OCI-LY7 (cell line): ENCODE data around the gene CAMK1G. TPM values are rescaled to one million over a fixed set of nuclear protein-coding genes. Genes with fewer than 3 reads are reported as not detected.

ENCODE experiments used
- BruUV-seq: library from RNA; stranded (reverse); fragments of 400-500 nt; replicated peaks from 2 replicates; lab custom pipeline; 2021; lab: Mats Ljungman, UMichigan
- CTCF ChIA-PET: fragments of 300-600 bp; sonication (Branson Sonifier 250); formaldehyde crosslinking; loops from one replicate; lab custom pipeline; 2022; ENCODE audit warnings: antibody characterized with exemption; ENCODE audit not compliant: unreplicated experiment; lab: Charles Lee
- POLR2A ChIA-PET: fragments of 300-600 bp; sonication (Branson Sonifier 250); formaldehyde crosslinking; loops from one replicate; lab custom pipeline; 2022; ENCODE audit warnings: antibody characterized with exemption; lab: Charles Lee
- DNase-seq: peaks from one replicate; pipeline ENCODE4 v3.0.0-alpha.2; 2015; ENCODE audit warnings: low spot score
- H2AFZ ChIP-seq: fragments of 200-600 bp; sonication (generic), shearing (Covaris generic); 2 replicates; pipeline ENCODE4 v1.6.1; 2014; ENCODE audit warnings: mild to moderate bottlenecking, antibody characterized with exemption, low read length, moderate library complexity
- H3K27ac ChIP-seq: fragments of 200-600 bp; sonication (generic); 2 replicates; pipeline ENCODE4 v1.5.1; 2014; ENCODE audit warnings: mixed run types, low read depth, mild to moderate bottlenecking, moderate library complexity, low read length, inconsistent platforms; ENCODE audit not compliant: poor library complexity, severe bottlenecking
- H3K36me3 ChIP-seq: fragments of 200-600 bp; sonication (generic); 2 replicates; pipeline ENCODE4 v1.6.1; 2014; ENCODE audit warnings: mild to moderate bottlenecking, antibody characterized with exemption, low read length, moderate library complexity, mixed read lengths; ENCODE audit not compliant: insufficient read depth
- H3K4me1 ChIP-seq: fragments of 200-600 bp; sonication (generic); 2 replicates; pipeline ENCODE4 v1.5.1; 2014; ENCODE audit warnings: mild to moderate bottlenecking, low read length; ENCODE audit not compliant: insufficient read depth, poor library complexity, severe bottlenecking
- H3K4me2 ChIP-seq: fragments of 200-600 bp; sonication (generic); 2 replicates; pipeline ENCODE4 v1.6.1; 2014; ENCODE audit warnings: mild to moderate bottlenecking, low read length
- H3K4me3 ChIP-seq: fragments of 200-600 bp; sonication (generic); 2 replicates; pipeline ENCODE4 v1.5.1; 2014; ENCODE audit warnings: mild to moderate bottlenecking, low read depth, low read length; ENCODE audit not compliant: poor library complexity, severe bottlenecking
- H3K79me2 ChIP-seq: fragments of 200-600 bp; sonication (generic); 2 replicates; pipeline ENCODE4 v1.6.1; 2016; ENCODE audit warnings: low read depth, mild to moderate bottlenecking, low read length, moderate library complexity, mixed read lengths; ENCODE audit not compliant: insufficient read depth
- H3K9me2 ChIP-seq: fragments of 200-600 bp; sonication (generic); 2 replicates; pipeline ENCODE4 v1.6.1; 2016; ENCODE audit warnings: mild to moderate bottlenecking, low read length, mixed read lengths; ENCODE audit not compliant: insufficient read depth
- H3K9me3 ChIP-seq: fragments of 200-600 bp; sonication (generic); 2 replicates; pipeline ENCODE4 v1.6.1; 2014; ENCODE audit warnings: mild to moderate bottlenecking, mixed run types, low read length, mixed read lengths
- H4K20me1 ChIP-seq: fragments of 200-600 bp; sonication (generic); 2 replicates; pipeline ENCODE4 v1.6.1; 2014; ENCODE audit warnings: mild to moderate bottlenecking, antibody characterized with exemption, low read length, moderate library complexity, mixed read lengths; ENCODE audit not compliant: insufficient read depth
- EZH2phosphoT487 ChIP-seq: fragments of 200-600 bp; sonication (generic); IDR thresholded peaks from 2 replicates; pipeline ENCODE4 v1.6.1; 2018; ENCODE audit warnings: low read depth, borderline replicate concordance, mild to moderate bottlenecking, mixed run types, antibody characterized with exemption, low read length, moderate library complexity, mixed read lengths
- intact Hi-C: fragments of 100-400 bp; cut with micrococcal nuclease; formaldehyde crosslinking; loops from one replicate; pipeline ENCODE4 v1.10.0; 2022; ENCODE audit not compliant: unreplicated experiment
- total RNA-seq, 2 experiments: library from RNA; depleted of rRNA in 1 of 2; stranded (reverse); fragments of >200 nt in 1 of 2; shearing (Covaris generic) in 1 of 2; gene quantifications; 2 replicates each; pipeline ENCODE4 v1.2.3, GENCODE V29; 2014 to 2022
- TF ChIP-seq, protein P1 (sequence below): fragments of 200-600 bp; sonication (generic); conservative IDR thresholded peaks from 2 replicates; pipeline ENCODE4 v1.5.1; 2014; ENCODE audit warnings: mild to moderate bottlenecking, antibody characterized with exemption, low read length, moderate library complexity, mixed read lengths

CAMK1G gene
- total RNA-seq, 2 experiments from 2014 or later: not detected

DNA sequence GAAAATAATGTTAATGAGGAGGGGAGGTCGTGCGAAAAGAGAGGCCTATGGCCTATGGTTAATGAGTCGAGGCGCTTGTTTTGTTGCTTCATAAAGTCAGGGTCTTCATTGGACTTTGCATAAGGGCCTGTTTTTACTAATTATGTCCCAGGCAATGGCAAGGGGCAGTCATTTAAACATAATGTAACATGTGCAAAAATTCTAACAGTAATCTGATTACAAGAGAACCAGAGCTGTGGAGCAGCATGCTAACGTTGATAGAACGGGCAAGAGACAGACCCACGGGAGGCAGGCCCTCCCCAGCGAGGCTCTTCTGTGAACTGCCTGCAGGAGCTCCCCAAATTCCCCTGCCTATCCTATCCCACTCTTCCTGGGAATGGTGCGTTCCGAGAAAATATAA, 22.6 kb upstream of the CAMK1G start:
- H3K4me3 ChIP-seq: no peak overlapping the region
- H3K36me3 ChIP-seq: no peaks in the 10 kb centered on the region
- DNase-seq: no peak
- ChIA-PET CTCF (no interaction called here), POLR2A (interaction anchor here (1.1 kb wide), 1 partner anchor 77 kb away, joined by 3 read pairs; no protein-coding TSS in a partner anchor)
- H3K79me2 ChIP-seq: no peaks in the 10 kb centered on the region
- H2AFZ ChIP-seq: no peak overlapping the region
- intact Hi-C loops: no loop called here
- no peaks in the 10 kb centered on the region for H3K9me2 ChIP-seq
- no peaks in the 10 kb centered on the region for H3K9me3 ChIP-seq
- H3K4me2 ChIP-seq: no peak overlapping the region
- no peaks in the 10 kb centered on the region for H4K20me1 ChIP-seq
- no TSS peak for BruUV-seq
- no peak overlapping the region for H3K27ac ChIP-seq
- TF ChIP-seq EZH2phosphoT487: no peak
- TF ChIP-seq, protein P1, sequence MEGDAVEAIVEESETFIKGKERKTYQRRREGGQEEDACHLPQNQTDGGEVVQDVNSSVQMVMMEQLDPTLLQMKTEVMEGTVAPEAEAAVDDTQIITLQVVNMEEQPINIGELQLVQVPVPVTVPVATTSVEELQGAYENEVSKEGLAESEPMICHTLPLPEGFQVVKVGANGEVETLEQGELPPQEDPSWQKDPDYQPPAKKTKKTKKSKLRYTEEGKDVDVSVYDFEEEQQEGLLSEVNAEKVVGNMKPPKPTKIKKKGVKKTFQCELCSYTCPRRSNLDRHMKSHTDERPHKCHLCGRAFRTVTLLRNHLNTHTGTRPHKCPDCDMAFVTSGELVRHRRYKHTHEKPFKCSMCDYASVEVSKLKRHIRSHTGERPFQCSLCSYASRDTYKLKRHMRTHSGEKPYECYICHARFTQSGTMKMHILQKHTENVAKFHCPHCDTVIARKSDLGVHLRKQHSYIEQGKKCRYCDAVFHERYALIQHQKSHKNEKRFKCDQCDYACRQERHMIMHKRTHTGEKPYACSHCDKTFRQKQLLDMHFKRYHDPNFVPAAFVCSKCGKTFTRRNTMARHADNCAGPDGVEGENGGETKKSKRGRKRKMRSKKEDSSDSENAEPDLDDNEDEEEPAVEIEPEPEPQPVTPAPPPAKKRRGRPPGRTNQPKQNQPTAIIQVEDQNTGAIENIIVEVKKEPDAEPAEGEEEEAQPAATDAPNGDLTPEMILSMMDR: no peak
- H3K4me1 ChIP-seq: no peaks in the 10 kb centered on the region

DNA sequence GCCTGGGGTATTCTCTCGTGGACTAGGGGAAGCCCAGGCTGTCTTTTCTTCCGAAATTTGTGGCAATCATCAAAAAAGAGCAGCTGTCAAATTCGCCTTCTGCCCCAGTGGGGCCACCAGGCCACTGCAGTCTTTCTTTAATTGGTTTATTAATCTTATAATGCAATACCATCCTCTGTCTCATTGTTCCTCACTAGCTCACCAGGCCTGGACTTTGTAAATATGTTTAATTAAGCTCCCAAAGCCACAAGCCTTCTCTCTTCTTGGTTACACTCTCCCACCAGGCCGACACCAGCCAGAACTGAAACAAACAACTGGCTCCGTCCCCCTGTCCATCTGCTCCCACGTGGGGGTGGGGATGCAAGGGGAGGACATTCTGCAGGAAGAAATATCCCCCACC, 22.0 kb upstream of the CAMK1G start:
- no peak overlapping the region for H3K27ac ChIP-seq
- no peak overlapping the region for H3K4me3 ChIP-seq
- no peaks in the 10 kb centered on the region for H3K9me3 ChIP-seq
- H2AFZ ChIP-seq: no peak overlapping the region
- no peaks in the 10 kb centered on the region for H3K4me1 ChIP-seq
- H3K4me2 ChIP-seq: no peak overlapping the region
- BruUV-seq: no TSS peak
- TF ChIP-seq EZH2phosphoT487: no peak
- TF ChIP-seq, protein P1: no peak
- intact Hi-C loops: no loop called here
- H3K79me2 ChIP-seq: no peaks in the 10 kb centered on the region
- H3K9me2 ChIP-seq: no peaks in the 10 kb centered on the region
- ChIA-PET POLR2A (interaction anchor here (1.1 kb wide), 1 partner anchor 78 kb away, joined by 3 read pairs; no protein-coding TSS in a partner anchor), CTCF (no interaction called here)
- no peak for DNase-seq
- no peaks in the 10 kb centered on the region for H3K36me3 ChIP-seq
- no peaks in the 10 kb centered on the region for H4K20me1 ChIP-seq

DNA sequence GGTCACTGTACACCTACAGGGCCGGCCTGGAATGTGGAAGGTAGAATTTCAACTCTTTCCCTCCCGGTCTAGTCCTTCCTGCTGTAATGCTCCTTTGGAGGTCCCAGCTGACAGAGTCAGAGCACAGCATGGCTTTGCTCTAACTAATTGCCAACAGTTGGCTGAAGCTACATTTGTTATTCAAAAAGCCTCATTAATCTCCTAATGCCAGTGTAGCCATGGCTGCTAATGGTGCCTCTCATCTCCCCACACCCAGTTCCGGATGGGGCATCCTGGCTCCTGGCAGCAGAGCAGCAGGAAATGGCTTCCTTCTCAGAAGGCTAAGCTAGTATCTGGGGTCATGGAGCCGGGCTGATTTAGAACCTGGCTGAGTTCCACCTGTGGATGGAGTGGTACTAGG, 18.7 kb upstream of the CAMK1G start:
- no peaks in the 10 kb centered on the region for H3K4me1 ChIP-seq
- H3K4me2 ChIP-seq: no peak overlapping the region
- no TSS peak for BruUV-seq
- no peaks in the 10 kb centered on the region for H4K20me1 ChIP-seq
- TF ChIP-seq EZH2phosphoT487: no peak
- TF ChIP-seq, protein P1: no peak
- no peaks in the 10 kb centered on the region for H3K9me2 ChIP-seq
- H3K4me3 ChIP-seq: no peak overlapping the region
- H2AFZ ChIP-seq: no peak overlapping the region
- intact Hi-C loops: no loop called here
- ChIA-PET CTCF (no interaction called here), POLR2A (no interaction called here)
- H3K36me3 ChIP-seq: no peaks in the 10 kb centered on the region
- no peak for DNase-seq
- H3K27ac ChIP-seq: no peak overlapping the region
- no peaks in the 10 kb centered on the region for H3K79me2 ChIP-seq
- no peaks in the 10 kb centered on the region for H3K9me3 ChIP-seq
